ENCODE measurements around the gene SYT1.

- TF ChIP-seq CTCF (IDR thresholded peaks at IDR 0.05) (no peak), EP300 (IDR thresholded peaks at IDR 0.05) (no peak)
Observed at GRCh38 chr12:78829690-78830089, 34.9 kb upstream of the SYT1 start.

Measured in sigmoid colon (tissue), 4 donors.